PC-9 (cell line): ENCODE results near the gene NPC2.

Experiments
- CTCF ChIP-seq: fragments of 200-600 bp; sonication (generic); conservative IDR thresholded peaks from 2 replicates; pipeline ENCODE4 v1.6.1; 2017; ENCODE audit warnings: mixed run types, antibody characterized with exemption, mild to moderate bottlenecking, moderate library complexity
- EZH2 ChIP-seq: fragments of 200-600 bp; sonication (generic); IDR thresholded peaks from 2 replicates; pipeline ENCODE4 v1.8.0; 2017; ENCODE audit warnings: antibody characterized with exemption, low read depth

GRCh38 chr14:74503291-74503937 is 10.3 kb upstream of the NPC2 start:
- no peak for TF ChIP-seq CTCF
- TF ChIP-seq EZH2 = no peak
